Fibroblast of the conjunctiva (primary cell): Measurements from ENCODE around the gene NOS1.

ENCODE experiments used
- DNase-seq: peaks from one replicate; pipeline ENCODE4 v3.0.0-alpha.2; 2010; ENCODE audit warnings: low read depth

Gene NOS1

DNA sequence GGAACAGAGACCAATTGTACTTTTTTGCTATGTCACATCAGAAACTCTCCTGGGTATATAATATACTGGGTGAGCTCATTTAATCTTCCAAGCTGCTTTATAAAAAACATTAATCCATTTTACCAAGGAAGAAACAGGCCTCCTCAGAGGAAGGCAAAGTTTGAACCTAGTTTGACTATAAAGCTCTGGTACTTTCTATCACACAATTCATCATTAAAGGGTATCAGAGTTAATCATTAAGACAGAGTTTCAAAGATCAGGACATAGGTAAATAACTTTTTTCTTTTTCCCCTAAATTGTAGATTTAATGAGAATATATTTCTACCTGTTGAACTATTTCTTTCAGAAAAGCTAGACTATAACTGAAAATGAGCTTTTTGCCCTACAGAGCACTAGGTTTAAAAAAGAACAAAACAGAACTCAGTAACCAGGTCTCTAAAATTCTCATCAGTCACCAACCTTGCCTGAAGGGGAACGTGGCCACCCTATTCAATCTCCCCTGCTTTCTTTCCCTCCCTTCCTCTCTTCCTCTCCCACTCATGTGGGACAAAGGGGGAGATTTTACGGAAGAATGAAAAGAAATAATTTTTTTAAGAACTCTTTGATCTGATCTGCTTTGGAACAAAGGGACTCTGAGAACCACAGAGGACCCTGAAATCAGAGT, 189.8 kb downstream of the NOS1 start:
- no peak for DNase-seq

- DNase-seq = no peak
Measured at GRCh38 chr12:117169548-117169947, 191.9 kb downstream of the NOS1 start.

DNA sequence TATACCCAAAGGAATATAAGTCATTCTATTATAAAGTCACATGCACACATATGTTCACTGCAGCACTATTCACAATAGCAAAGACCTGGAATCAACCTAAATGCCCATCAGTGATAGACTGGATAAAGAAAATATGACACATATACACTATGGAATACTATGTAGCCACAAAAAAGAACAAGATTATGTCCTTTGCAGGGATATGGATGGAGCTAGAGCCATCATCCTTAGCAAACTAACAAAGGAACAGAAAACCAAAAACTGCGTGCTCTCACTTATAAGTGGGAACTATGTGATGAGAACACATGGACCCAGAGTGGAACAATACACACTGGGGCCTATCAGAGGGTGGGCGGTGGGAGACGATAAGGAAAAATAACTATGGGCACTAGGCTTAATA, 192.4 kb downstream of the NOS1 start:
- no peak for DNase-seq

DNA sequence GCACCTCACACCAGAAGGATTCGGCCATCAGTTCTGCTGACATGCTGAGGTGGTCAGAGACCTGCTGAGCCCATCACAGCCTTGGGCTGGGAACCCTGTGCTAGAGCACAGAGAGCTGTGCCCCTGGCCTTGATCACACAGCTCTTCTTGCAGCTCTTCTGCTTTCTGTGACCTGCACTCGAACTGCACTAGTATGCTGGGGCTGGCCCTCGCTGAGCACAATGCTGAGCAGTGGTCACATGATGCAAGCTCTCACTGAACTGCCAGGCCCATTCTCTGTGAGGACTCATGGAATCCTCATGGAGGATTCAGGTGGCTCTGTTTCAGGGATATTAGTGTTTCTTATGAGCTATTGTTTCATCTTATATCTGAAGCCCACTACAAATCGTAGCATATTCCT, 193.7 kb downstream of the NOS1 start:
- DNase-seq = no peak

DNA sequence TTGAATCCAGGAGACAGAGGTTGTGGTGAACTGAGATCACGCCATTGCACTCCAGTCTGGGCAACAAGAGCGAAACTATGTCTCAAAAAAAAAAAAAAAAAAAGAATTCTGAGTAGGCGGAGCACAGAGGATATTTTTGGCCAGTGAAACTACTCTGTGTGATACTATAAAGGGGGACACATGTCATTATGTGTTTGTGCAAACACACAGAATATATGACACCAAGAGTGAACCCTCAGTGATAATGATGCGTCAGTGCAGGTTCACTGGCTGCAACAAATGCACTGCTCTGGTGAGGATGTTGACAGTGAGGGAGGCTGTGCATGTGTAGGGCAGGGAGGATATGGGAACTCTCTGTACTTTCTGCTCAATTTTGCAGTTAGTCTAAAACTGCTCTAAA, 195.3 kb downstream of the NOS1 start:
- no peak for DNase-seq

- DNase-seq = no peak
Measured at GRCh38 chr12:117165342-117165741, 196.1 kb downstream of the NOS1 start.

DNA sequence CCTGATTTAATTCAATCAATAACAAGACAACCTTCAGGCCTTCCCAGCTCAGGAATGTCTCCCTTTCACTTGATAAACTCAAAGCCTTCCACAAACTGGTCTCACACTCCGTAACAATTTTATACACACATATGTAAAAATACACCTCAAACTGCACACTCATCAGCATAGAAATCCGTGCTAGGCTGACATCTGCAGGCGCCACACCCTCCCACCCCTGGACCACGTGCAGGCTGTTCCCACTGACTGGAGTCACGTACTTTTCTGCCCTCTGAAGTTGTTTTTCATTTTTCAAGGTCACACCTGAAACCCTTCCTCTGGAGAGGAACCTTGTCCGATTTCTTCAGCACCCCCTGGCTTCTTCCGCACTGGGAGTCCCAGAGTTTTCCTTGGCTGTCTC, 198.8 kb downstream of the NOS1 start:
- no peak for DNase-seq

DNA sequence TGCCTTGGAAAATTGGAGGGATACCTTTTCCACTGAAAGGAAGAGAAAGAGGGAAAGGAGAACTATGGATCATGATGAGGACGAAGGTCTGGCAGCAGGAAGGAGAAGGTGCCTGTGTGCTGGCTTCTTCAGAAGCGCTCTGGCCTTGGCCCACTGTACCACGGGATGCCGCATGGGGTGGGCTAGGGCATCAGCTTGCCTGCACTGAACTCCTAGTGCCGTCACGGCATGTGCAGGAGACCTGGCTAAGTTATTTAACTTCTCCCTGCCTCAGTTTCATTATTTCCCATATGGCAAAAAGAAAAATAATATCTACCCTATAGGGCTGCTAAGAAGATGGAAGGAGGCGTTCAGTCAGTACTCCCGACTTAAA, 199.3 kb downstream of the NOS1 start:
- DNase-seq = no peak

DNA sequence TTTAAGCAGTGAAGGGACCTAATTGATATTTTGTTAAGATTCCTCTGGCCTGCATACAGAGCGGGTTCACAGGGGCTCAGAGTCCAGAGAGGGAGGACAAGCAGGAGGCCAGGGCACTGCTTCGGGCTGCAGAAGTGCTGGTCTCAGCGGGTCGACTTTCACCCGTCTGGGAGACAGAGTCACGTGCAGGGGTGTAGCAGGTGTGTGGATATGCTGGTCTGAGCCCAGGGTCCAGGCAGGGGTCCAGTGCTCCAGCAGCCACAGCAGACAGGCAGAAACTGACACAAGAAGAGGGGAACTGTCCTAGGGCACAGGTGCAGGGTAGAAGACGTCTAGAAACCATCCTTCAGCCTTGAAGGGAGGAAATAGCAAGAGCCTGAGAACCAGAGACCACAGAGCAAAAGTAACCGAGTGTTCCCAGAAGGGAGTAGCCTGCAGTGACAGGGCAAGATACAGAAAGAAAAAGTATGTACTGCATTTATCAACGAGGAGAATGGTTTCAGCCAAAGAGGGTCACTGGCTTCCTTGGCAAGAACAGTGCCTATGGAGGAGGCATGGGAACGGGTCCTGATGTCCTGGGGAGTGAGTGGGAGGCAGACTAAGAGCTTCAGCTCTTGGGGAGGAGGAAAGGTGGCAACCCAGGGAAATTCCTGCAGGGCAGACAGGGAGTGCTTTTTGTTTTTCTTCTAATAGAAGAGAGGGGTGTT, 199.8 kb downstream of the NOS1 start:
- no peak for DNase-seq

DNA sequence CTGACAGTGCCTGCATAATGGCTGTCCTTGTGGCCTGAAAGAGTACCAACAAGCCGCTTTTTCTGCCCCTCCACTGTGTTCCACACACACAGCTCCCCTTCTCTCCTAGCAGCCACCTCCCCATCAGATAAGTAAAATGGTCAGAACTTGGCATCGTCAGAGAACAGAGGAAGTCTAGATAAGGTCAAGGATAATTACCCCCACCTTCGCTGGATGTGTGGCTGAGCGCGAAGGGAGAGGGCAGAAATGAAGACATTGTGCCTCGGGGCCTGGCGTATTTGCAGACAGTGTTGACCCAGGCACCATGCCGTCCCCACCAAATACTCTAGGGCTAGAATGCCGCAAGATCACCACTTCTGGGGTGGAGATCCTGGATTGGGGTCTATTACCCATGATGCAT, 201.8 kb downstream of the NOS1 start:
- no peak for DNase-seq

DNA sequence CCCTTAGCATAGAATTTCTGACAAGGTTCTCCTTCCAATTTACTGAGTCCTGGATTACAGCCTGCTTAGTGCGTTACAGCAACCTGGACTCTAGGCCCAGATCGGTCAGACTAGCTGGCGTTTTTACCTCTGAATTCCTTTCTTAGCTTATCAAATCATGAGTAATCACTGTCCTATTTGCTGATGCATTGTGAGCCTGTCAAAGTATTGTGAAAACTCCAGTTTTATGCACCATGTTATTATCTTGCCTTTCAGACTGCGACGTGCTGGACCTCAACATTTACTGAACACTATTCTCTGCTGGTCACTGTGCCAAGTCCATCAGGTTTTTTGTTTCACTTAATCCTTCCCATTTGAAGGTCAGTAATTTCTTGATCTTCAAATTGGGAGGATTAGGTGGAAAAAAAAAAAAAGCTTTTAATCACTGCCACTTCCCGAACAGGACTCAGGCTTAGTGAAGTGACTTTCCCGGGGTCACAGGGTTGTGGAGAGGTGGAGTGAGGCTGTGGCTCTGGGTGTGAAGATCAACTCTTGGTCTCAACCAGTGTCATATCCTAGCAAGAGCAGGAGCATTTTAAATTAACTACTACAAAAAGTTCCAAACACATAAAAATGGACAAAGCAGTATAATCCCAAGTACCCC, 202.4 kb downstream of the NOS1 start:
- DNase-seq = no peak
